ENCODE measurements around the gene BTNL9.

The BTNL9 gene

DNA sequence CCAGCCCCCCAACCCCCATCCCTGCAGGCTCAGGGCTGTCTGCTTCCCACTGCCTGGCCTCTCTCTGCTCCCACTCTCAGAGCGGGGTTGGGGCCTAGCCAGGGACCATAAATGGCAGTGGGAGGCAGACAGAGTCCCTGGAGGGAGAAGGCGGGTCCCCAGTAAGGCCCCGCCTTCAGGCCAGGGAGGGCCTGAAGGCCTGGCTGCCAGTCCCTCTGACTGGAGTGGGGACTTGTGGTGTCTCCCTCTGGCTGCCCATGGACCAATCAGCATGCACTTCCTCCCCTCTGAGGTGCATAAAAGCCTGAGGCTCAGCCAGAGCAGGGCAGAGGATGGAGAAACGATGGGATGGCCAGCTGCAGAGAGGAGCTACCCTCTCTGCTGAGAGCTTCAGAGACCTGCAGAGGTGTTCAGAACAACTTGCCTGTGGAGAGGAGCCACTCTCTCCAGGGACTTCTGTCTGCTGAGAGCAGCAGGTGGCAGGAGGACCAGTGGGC, 2.7 kb upstream of the BTNL9 start:
- DNase-seq (ENCODE audit: low spot score): no peak
- TF ChIP-seq, protein P1, sequence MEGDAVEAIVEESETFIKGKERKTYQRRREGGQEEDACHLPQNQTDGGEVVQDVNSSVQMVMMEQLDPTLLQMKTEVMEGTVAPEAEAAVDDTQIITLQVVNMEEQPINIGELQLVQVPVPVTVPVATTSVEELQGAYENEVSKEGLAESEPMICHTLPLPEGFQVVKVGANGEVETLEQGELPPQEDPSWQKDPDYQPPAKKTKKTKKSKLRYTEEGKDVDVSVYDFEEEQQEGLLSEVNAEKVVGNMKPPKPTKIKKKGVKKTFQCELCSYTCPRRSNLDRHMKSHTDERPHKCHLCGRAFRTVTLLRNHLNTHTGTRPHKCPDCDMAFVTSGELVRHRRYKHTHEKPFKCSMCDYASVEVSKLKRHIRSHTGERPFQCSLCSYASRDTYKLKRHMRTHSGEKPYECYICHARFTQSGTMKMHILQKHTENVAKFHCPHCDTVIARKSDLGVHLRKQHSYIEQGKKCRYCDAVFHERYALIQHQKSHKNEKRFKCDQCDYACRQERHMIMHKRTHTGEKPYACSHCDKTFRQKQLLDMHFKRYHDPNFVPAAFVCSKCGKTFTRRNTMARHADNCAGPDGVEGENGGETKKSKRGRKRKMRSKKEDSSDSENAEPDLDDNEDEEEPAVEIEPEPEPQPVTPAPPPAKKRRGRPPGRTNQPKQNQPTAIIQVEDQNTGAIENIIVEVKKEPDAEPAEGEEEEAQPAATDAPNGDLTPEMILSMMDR (IDR thresholded peaks at IDR 0.05): no peak
- Histone ChIP-seq H3K4me3 (no peak overlapping the region), H3K27ac (no peak overlapping the region)

DNA sequence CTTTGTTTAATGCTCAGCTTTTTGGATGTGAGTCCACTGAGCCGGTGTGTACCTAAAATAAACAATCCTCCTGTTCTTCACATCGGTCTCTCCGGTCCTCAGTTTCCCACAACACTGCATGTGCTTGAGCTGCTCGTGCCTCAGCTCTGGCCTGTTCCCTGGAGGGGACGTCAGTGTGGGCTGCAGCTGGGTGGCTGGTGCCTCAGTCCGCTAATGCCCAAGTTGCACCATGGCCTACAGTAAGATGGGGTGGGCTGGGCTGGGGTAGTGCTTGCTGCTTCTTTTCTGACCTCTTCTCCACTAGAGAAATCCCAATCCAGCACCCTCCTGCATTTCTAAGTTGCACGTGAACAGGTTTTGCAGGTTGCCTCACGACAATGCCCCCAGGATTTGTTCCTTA, 595 bp upstream of the BTNL9 start:
- no peak overlapping the region for H3K4me3 ChIP-seq
- no peak for DNase-seq (ENCODE audit: low spot score)
- no peak overlapping the region for H3K27ac ChIP-seq
- TF ChIP-seq, protein P1 (IDR thresholded peaks at IDR 0.05): no peak

DNA sequence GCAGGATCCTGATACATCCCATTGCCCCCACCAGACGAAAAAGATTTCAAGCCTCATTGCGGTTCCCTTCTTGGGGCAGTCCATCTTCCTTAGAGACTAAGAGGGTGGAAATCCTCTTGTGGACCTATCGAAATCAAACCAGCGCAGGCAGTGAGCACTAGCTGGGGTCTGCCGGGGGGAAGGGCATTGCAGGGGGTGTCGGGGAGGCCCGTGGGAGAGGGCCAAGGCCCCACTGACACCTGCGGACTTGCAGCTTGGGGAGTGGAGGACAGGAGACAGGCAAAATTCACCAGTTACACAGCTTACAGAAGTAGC, 522 bp downstream of the BTNL9 start:
- Histone ChIP-seq H3K27ac (peak overlapping the region in 1 of 2 donors; percentile 32), H3K4me3 (peak overlapping the region; percentile 44)
- DNase-seq (ENCODE audit: low spot score): no peak
- TF ChIP-seq, protein P1 (IDR thresholded peaks at IDR 0.05): no peak

DNA sequence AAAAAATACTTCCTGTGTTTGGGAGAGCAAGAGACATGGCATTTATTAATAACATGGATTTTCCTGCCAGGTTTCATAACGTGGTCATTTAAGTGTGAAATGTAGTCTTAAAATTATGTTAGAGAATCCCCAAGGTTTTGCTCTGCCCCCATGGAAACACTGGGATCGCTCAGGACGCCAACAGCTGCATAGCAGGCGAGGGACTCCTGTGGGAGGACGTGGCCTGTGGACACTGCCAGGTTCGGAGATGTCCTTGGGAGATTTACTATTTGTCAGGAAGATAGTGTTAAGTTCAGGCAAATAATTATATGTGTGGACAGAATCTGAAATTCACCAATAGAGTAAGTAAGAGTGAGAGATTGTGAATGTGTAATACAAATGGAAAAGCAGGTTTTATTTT, 977 bp downstream of the BTNL9 start:
- Histone ChIP-seq H3K27ac (peak overlapping the region in 1 of 2 donors; percentile 2), H3K4me3 (peak overlapping the region; percentile 44)
- DNase-seq (ENCODE audit: low spot score): no peak

DNA sequence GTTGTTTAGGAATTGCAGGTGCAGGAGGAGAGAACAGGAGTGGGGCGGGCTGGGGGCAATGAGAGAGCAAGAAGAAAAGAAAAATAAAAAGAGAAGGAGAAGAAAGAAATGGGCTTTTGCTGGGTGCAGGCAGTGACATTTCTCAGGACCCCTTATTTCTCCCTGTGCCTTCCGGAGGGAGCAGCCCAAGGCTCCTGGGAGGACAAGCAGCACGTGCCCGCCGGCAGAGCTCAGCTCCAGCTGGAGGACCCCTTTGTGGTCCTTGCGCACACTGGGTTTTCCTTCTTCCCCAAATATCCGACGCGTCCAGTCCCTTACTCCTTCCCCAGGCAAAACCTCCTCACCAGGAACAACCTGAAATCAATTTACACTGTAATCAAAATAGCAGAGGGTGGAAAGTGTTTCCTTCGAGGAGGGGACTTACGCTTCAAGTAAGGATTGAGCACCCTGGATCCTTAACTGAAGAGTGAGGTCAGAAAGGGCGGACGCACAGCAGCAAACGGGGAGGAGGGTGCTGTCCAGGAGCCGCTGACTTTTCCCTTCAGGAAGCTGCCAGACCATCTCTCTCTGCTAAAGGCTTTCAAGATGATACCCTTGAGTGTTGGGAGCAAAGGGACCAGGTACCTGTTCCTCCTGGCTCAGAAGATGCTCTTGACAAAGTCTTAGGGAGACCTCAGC, 2.1 kb downstream of the BTNL9 start:
- TF ChIP-seq, protein P1 (IDR thresholded peaks at IDR 0.05): no peak
- DNase-seq (ENCODE audit: low spot score): no peak
- H3K27ac ChIP-seq: peak overlapping the region in 1 of 2 donors; percentile 32
- peak overlapping the region; percentile 44 for H3K4me3 ChIP-seq

More for the DNA sequence above, 977 bp downstream of the BTNL9 start:
- TF ChIP-seq, protein P1 (IDR thresholded peaks at IDR 0.05): no peak

DNA sequence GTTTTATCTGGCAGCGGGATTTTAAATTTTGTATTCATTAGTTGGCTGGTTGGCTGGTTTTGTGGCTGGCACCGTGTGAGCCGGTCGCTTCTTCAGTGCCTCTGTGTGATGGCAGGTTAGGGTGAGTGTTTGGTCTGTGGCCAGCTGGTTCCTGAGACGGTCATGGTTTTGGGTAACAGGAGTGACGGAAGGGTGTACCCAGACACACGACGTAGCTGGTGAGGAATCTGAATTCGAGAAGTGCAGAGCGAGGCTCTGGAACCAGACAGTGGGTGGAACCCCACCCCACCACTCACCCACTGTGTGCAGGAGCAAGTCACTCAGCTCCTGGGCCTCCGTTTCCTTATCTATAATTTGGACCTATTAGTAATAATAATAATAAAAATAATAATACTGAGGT, 2.7 kb downstream of the BTNL9 start:
- no peak for DNase-seq (ENCODE audit: low spot score)
- Histone ChIP-seq H3K27ac (peak overlapping the region in 1 of 2 donors; percentile 32), H3K4me3 (peak overlapping the region; percentile 44)
- TF ChIP-seq, protein P1 (IDR thresholded peaks at IDR 0.05): no peak

Data from coronary artery (tissue), 2 donors.